ENCODE results near the gene GPR35. TPM values are rescaled to one million over a fixed set of nuclear protein-coding genes. Genes with fewer than 3 reads are reported as not detected.

GPR35 gene
- total RNA-seq, 1 donor from 2014 or later, result 3.1 TPM

DNA sequence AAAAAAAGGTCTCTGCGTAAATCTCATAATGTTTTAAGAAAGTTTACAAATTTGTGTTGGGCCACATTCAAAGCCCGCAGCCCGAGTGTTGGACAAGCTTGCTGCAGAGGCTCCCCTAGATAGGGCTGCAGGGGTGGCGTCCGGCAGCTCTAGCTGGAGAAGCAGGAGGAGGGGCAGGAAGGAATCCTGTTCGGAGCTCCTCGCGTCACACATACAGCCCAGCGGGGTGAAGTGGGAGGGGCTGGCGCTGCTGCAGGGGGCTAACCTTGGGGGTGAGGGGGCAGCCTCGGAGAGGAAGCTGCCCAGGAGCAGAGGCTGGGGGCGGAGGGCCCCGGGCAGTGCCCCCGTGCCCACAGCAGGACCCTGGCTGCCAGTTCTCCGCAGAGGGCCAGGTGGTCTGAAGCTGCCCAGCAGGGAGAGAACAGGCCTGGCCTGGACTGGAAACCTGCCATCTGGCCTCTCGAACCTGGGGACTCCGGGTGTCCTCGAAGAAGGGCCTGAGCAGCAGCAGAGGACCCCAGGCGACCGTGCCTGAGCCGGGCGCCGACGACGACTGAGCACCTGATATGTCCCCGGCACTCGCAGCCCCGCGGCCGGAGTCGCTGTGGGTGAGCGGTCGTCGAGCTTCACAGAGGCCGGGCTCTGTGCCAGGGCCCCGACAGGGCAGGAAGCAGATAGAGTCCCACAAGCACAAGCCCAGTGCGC is 2.6 kb upstream of the GPR35 start:
- no peak for DNase-seq (ENCODE audit: low spot score)

DNA sequence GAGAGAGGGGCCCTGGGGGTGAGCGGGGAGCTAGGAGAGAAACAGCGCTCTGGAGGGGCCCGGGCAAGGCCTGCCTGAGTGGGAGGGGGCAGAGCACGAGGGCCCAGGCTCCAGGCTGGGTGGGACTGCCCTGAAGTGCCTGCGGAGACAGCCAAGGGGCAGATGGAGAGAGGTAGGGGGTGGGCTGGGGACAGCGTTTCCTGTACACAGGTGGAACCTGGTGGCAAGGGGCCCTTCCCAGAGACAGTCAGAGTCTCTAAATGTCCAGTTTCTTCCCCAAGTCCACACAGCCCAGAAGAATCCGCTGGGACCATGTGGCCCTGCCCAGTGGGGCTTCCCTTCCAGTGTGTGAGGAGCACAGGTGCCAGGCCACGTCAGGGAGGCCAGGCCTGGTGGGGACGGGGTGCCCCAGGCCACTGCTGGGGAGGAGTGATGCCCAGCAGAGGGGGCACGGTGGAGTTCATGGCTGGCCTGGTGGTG is 1.7 kb upstream of the GPR35 start:
- no peak for DNase-seq (ENCODE audit: low spot score)

DNA sequence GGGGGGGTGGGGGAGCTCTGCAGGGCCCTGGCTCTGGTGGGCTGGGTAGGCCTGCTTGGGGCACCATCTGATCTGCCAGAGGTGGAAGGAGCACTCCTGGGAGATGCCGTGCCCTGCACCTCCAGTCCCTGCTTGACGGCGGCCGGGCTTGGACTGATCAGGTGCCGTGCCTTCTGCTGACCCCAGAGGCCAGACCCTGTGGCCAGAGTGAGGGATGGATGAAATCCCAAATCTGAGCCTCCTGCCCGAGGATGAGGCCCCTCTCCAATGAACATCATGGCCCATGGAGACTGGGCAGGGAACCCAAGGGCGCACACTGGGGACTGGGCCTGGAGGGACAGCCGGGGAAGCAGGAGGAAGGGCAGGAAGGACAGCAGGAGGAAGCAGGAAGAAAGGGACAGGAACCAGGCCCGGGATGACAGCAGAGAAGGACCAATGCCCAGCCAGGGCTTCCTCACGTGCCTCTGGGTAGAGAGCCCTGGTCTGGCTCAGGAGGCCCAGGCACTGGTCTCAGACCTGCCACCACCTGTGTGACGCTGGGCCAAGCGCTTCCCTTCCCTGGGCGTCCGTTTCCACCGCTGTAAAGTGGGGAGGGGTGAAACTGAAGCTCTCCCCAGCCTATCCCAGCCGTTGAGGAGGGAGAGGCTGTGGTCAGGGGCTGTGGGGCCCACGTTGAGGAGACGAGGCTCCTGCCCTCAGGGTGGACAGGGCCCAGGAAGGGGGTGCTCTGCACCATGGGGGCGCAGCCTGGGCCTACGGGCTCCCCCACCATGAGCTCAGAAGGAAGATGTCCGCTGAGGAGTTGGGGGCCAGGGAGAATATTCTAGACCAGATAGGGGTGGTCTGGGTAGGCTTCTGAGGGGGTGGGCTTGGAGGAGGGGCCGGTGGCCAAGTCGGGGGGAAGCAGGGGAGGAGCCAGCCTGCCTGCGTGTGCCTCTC is 1.0 kb upstream of the GPR35 start:
- no peak for DNase-seq (ENCODE audit: low spot score)

DNA sequence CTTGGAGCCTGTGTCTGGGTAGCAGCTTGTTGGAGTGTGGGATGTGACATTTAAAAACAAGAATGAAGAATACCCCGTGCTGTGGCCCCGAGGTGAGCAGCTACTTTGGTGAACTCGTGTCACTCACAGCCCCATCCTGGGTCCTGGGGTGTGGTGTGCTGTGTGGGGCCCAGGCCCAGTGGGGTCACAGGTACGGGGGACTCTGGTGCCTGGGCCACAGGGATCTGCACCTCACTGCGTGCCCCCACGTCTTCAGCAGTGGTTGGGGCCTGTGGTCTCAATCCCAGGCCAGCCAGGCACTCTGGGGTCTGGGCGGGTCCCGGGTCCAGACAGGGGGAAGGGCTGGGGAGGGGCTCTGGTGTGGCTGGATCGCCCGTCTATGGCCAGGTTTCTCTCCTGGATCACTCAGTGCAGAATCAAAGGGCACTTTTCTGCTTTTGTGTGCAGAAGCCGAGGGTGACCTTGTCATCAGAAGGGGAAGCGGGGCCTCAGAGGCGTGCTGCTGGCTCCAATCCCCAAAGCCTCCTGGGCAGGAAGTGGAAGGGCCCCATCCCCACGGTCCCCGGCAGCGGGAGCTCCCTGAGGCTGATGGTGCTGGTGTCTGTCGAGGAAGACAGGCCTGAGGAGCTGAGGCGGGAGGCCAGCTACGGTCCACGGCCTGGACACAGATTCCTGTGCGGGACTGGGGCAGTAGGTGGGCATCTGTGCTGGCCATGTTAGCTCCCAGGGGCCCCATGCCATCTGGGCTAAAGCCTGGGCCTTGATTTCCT is 1.4 kb downstream of the GPR35 start:
- DNase-seq (ENCODE audit: low spot score), result peak; percentile 72

DNA sequence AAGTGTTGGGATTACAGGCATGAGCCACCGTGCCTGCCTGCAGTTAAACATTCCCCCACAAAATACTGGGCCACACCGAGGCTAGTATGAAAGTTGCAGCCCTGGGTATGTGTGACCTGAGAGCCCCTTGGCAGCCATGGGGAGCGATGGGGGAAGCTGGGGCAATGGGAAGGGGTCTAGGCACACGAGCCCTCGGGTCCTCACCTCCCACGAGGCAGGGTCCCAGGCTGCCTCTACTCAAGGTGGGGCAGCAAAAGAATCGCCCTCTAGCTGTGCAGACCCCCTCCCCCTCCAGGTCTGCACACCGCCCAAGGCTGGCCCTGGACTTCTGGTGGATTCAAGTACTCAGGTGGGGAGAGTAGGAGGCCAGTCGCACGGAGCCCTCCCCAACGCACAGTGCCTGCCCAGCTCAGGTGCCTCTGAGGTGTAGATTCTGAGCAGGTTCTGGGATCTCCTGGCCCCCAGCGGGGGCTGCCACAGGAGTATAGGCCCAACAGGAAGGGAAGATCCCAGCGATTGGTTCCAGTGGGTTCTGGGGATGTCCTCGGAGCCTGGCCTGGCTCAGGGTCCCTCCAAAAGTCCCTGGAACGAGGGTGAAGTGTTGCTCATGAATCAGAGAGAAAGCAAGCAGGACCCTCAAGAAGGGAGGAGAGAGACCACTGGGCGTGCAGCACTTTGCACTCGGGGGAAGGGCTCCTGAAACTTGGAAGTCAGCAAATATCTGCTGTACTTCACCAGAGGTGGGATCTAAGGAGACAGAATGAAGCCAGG is 2.6 kb downstream of the GPR35 start:
- DNase-seq (ENCODE audit: low spot score), result no peak

DNA sequence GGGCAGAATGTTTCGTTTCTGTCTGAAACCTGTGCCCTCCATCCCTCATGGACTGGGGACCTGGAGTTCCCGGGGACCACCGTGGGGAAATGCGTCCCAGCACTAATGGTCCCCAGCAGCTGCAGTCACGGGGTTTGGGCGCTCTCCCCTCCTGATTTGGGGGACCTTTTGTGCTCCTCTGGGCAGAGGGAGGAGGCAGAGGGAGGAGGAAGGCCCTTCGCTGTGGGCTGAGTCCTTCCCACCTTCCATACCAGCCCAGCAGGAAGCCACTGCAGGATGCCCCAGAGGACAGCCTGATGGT is 3.2 kb downstream of the GPR35 start:
- no peak for DNase-seq (ENCODE audit: low spot score)

DNA sequence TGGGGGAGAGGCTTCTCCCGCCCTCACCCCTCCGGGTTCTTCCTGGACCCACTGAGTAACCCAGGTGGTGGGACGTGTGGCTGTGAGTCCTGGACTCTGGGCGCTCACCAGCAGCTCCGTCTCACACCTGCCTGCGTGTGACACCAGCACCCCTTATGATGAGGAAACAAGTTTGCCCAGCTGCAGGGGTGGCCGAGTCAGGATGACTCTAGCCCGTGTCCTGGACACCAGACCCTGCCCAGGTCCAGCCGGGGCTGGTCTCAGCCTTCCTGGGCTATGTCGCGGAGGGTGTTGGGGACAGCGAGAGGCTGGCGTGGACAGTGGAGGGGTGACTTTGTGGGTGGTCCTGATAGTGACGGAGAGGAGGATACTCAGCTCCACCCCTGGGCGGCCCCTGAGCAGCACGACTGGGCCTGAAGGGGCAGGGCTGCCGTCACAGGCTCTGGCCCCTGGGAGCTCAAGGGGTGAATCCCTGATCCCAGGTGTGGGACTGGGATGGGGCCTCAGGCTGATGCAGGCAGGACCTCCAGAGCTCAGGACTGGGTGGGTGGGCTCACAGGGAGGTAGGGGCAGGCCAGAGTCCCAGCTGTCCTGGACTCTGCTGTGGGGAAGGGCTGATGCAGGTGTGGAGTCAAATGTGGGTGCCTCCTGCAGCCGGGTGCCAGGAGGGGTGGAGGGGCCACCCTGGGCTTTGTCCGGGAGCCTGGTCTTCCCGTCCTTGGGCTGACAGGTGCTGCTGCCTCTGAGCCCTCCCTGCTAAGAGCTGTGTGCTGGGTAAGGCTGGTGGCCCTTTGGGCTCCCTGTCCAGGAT is 3.7 kb downstream of the GPR35 start:
- no peak for DNase-seq (ENCODE audit: low spot score)

DNA sequence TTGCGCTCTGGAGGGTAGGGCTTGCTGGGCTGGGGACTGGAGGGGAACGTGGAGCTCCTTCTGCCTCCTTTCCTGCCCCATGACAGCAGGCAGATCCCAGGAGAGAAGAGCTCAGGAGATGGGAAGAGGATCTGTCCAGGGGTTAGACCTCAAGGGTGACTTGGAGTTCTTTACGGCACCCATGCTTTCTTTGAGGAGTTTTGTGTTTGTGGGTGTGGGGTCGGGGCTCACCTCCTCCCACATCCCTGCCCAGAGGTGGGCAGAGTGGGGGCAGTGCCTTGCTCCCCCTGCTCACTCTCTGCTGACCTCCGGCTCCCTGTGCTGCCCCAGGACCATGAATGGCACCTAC is 4.3 kb downstream of the GPR35 start:
- DNase-seq (ENCODE audit: low spot score), result no peak

DNA sequence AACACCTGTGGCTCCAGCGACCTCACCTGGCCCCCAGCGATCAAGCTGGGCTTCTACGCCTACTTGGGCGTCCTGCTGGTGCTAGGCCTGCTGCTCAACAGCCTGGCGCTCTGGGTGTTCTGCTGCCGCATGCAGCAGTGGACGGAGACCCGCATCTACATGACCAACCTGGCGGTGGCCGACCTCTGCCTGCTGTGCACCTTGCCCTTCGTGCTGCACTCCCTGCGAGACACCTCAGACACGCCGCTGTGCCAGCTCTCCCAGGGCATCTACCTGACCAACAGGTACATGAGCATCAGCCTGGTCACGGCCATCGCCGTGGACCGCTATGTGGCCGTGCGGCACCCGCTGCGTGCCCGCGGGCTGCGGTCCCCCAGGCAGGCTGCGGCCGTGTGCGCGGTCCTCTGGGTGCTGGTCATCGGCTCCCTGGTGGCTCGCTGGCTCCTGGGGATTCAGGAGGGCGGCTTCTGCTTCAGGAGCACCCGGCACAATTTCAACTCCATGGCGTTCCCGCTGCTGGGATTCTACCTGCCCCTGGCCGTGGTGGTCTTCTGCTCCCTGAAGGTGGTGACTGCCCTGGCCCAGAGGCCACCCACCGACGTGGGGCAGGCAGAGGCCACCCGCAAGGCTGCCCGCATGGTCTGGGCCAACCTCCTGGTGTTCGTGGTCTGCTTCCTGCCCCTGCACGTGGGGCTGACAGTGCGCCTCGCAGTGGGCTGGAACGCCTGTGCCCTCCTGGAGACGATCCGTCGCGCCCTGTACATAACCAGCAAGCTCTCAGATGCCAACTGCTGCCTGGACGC is 4.9 kb downstream of the GPR35 start:
- no peak for DNase-seq (ENCODE audit: low spot score)

DNA sequence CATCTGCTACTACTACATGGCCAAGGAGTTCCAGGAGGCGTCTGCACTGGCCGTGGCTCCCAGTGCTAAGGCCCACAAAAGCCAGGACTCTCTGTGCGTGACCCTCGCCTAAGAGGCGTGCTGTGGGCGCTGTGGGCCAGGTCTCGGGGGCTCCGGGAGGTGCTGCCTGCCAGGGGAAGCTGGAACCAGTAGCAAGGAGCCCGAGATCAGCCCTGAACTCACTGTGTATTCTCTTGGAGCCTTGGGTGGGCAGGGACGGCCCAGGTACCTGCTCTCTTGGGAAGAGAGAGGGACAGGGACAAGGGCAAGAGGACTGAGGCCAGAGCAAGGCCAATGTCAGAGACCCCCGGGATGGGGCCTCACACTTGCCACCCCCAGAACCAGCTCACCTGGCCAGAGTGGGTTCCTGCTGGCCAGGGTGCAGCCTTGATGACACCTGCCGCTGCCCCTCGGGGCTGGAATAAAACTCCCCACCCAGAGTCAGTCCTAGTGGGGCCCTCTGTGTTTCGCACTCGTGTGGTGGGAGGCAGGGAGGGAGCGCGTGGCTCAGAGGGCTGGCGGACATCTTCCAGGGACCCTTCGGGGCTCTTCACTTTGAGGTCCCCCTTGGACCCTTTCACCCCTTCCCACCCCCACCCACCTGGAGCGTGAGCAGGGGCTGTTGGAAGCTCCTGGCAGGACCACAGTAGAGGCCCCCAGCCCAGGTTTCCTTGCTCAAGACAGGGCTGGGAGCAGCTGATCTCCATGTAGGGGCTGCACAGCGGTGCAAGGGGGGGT is 5.7 kb downstream of the GPR35 start:
- DNase-seq (ENCODE audit: low spot score), result no peak

DNA sequence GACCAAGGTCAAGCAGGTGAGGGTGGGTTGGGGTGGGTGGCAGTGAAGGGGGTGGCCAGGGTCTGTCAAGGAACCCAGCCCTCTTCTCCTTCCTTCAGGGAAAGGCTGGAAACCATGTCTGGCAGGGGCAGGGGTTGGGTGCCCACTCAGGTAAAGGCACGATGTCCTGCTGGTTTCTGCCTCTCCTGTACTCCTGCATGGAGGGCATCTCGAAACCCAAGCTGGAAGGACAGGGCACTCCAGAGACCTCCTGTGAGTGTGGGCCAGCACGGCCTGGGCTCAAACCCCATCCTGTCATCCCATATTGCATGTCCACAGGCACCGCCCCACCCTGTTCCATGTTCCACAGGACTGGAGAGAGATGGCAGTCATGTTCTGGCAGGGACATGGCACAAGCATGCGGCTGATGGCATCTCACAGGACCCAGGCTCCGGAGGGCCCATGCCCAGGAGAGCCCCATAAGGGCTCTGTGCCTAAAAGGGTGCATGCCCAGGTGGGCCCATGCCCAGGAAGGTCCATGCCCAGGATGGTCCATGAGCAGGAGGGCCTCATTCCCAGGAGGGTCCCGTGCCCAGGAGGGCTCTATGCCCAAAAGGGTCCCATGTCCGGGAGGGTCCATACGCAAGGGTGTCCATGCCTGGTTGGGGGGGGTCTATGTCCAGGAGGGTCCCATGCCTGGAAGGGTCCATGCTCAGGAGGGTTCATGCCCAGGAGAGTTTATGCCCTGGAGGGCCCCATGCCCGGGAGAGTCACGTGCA is 6.4 kb downstream of the GPR35 start:
- no peak for DNase-seq (ENCODE audit: low spot score)

DNA sequence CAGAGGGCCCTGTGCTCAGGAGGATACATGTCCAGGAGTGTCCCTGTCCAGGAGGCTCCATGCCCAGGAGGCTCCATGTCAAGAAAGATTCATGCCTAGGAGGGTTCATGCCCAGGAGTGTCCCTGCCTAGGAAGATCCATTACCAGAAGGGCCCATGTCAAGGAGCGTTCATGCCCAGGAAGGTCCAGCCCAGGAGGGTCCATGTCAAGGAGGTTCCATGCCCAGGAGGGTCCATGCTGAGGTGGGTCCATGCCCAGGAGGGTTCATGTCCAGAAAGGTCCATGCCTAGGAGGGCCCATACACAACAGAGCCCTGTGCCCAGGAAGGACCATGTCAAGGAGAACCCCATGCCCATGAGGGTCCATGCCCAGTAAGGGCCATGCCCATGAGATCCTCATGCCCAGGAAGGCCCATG is 7.0 kb downstream of the GPR35 start:
- no peak for DNase-seq (ENCODE audit: low spot score)

DNA sequence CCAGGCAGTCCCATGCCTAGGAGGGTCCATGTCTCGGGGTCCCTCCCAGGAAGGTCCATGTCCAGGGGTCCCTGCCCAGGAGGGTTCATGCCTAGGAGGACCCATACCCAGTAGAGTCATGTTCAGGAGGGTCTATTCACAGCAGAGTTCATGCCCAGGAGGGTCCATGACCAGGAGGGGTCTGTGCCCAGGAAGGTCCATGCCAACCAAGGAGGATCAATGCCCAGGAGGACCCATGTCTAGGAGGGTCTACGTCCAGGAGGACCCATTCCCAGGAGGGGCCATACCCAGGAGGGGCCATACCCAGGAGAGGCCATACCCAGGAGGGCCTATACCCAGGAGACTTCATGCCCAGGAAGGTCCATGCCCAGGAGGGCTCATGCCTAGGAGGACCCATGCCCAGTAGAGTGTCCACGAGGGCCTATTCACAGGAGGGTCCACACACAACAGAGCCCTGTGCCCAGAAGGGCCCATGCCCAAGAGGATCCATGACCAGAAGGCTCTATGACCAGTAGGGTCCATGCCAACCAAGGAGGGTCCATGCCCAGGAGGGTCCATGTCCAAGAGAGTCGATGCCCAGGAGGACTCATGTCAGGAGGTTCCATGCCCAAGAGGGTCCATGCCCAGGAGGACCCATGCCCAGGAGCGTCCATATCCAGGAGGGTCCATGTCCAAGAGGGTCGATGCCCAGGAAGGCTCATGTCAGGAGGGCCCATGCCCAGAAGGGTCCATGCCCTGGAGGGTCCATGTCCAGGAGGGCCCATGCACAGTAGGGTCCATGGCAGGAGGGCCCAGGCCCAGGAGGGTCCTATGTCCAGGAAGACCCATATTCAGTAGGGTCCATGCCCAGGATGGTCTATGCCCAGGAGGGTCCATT is 10.1 kb downstream of the GPR35 start:
- no peak for DNase-seq (ENCODE audit: low spot score)

DNA sequence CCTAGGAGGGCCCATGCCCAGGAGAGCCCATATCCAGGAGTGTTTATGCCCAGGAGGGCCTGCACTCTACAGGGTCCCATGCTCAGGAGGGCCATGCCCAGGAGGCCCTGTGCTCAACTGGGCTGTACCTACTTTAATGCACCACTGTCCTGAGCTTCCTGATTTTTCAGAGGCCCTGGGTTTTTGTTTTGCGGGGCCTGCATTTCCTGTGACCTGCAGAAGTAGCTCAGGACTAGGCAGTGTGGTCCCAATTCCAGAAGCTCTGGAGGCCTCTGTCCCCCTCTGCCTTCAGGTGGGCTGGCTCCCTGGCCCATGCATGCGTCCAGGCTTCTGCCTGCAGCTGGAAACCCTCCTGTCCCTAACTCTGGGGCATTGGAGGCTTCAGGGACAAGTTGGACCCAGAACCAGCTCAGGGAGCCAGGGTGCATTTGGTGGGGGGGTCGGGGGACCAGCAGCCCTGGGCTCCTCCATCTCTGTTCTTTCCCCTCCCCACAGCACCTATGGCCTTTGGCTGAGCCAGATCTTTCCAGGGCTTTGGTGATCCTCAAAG is 10.8 kb downstream of the GPR35 start:
- DNase-seq (ENCODE audit: low spot score), result no peak

DNA sequence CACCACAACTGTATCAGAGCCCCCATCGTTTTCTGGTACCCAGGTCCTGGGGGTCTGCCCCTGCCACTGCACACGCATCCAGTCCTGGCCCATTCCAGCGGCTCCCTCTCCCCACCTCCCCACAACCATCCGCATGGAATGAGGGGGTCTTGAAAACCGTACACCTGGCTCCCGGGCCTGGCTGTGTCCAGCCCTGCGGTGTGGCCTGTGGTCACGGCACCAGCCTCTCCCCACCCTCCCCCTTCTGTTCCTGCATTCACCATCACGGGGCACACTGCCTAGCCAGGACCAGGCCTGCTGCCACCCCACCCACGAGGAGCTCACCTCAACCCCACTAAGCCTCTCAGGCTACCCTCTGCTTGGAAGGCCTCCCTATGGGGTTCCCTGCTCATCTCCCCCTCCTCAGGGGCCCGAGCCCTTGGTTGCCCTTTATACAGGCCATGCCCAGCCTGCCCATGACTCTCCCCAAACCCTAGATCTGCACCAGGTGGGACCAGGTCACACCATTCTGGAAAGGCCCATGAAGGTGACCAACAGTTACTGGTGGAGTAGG is 11.4 kb downstream of the GPR35 start:
- no peak for DNase-seq (ENCODE audit: low spot score)

DNA sequence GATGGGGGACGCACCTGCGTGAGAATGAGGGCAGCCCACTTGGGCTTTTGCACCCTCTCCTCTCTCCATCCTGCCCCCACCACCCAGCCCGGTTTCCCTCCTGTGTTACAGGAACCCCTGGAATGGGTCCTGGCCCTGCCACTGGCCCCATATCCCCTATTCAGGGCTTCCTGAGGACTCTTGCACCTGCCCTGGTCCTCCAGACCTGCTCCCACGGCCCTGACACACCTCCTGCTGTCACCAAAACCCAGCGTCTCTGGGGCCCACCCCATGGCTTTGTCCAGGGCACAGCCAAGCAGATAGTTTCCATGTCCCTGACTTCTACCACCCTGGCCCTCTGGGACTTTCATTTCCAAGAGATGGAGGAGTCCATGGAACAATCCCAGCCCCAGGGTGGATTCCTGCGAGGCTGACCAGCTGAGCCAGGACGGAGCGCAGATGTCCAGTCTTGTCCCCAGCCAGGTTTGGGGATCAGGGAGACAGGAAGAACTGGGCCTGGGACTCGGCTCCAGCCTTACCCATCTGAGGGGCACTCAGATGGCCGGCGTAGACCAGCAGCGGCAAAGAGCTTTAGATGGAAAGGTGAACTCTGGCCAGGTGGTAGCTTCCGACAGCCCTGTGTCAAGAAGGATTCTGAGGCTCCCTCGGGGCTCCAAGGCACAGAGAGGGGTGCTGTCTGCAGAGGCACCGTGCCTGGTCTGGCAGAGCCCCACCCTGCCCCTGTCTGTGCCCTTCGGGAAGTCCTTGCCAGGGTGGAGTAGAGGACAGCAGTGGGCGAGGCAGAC is 12.0 kb downstream of the GPR35 start:
- DNase-seq (ENCODE audit: low spot score), result no peak
